ENCODE data around the gene ANXA6. TPM values are rescaled to one million over a fixed set of nuclear protein-coding genes. Genes with fewer than 3 reads are reported as not detected.

Gene ANXA6
- total RNA-seq, 1 experiment from 2014 or later, result 16.4 TPM

DNA sequence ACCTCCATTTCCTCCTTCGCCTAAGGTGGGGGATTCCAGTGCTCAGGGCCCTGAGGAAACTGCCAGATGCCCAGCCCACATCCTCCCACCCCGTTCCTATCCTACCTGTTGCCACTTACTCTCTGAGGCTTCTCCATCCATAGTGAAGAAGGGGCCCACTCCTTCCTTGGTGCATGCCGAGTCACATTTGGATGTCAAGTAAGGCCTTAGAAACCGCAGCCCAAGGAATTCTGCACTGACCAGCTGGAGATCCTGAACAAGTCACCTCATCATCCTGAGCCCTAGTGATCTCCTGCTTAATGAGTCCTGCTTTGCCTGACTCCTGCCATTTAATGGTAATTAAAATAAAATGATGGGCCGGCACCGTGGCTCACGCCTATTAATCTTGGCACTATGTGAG, 70.1 kb downstream of the ANXA6 start:
- intact Hi-C loops (cut with micrococcal nuclease; ENCODE audit: unreplicated experiment), result loop anchor here (5.0 kb wide), 1 partner anchor 35 kb away; no protein-coding TSS in a partner anchor
- H3K27me3 Mint-ChIP-seq (ENCODE audit: unreplicated experiment), result no peaks in the 10 kb centered on the region
- H3K4me1 Mint-ChIP-seq (ENCODE audit: low read depth, unreplicated experiment), result peaks cover 73% of the 10 kb centered on the region
- peak overlapping the region; percentile 75 for H3K4me3 Mint-ChIP-seq (ENCODE audit: low read depth, unreplicated experiment)
- no peak for DNase-seq
- H3K36me3 Mint-ChIP-seq (ENCODE audit: insufficient read depth, unreplicated experiment), result peaks cover 44% of the 10 kb centered on the region
- H3K9me3 Mint-ChIP-seq (ENCODE audit: low read depth, unreplicated experiment), result no peaks in the 10 kb centered on the region
- peak overlapping the region; percentile 85 for H3K27ac Mint-ChIP-seq (ENCODE audit: unreplicated experiment)
- no peak for TF ChIP-seq CTCF (IDR thresholded peaks at IDR 0.05; ENCODE audit: unreplicated experiment)
- no TSS peak for BruUV-seq (replicated peaks)
- CTCF ChIA-PET, result interaction anchor here (0.9 to 2.7 kb wide), 4 partner anchors 11 to 36 kb away, joined by 4 to 14 read pairs (median 7); no protein-coding TSS in a partner anchor

DNA sequence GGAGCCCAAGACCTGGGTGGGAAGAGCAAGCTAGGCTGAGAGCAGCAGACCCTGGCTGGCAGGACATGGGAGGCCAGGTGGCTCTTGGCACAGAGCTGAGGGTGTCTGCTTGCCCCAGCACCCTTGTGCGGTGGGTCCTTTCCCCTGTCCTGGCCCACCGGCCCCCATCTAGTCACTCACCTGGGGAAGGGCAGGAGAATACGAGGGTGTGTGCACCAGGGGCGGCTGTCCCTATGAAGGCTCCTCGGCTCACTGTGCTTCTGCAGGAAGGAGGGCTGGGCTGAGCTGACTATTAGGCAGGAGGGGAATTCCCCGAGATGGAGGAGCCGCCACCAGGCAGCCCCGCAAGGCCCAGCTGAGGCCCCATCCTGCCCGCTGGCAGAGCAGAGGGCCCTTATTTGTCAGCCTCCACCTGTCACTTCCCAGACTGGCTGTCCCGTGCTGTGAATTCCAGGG, 70.6 kb downstream of the ANXA6 start:
- no peaks in the 10 kb centered on the region for H3K9me3 Mint-ChIP-seq (ENCODE audit: low read depth, unreplicated experiment)
- no peak for TF ChIP-seq CTCF (IDR thresholded peaks at IDR 0.05; ENCODE audit: unreplicated experiment)
- no TSS peak for BruUV-seq (replicated peaks)

DNA sequence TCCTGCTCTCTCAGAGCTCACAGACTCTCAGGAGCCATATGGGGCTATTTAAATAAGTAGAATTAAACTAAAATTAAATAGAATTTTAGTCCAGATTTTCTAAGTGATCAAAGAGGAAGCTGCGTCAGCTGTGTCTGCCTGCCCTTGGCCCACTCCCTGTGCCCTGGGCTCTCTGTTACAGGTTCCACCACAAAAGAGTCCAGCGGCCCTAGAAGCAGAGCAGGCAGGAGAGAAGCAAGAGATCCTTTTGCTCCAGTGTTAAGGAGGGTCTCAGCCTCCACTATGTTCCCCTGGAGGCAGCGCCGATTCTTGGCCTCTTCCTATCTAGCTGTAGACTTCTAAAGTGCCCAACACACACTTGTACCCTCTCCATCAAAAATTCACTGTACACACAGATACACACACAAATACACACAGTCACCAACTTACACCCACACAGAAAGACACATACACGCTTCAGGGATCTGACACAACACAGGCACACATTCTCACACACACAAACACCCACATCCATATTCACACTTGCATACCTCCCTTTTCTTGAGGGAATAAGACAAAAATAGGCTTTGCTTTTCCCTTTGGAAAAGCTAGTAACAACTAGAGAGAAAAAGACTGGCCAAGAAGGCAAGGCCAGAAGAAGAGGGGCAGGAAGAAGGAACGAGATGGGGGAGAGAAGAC, 71.2 kb downstream of the ANXA6 start:
- CTCF ChIA-PET, result interaction anchor here (0.6 to 2.7 kb wide), 7 partner anchors 8 to 45 kb away, joined by 3 to 14 read pairs (median 4); no protein-coding TSS in a partner anchor
- Mint-ChIP-seq H3K27ac (ENCODE audit: unreplicated experiment) (peak overlapping the region; percentile 85), H3K4me3 (ENCODE audit: low read depth, unreplicated experiment) (peak overlapping the region; percentile 75), H3K27me3 (ENCODE audit: unreplicated experiment) (no peaks in the 10 kb centered on the region), H3K36me3 (ENCODE audit: insufficient read depth, unreplicated experiment) (peaks cover 56% of the 10 kb centered on the region), H3K4me1 (ENCODE audit: low read depth, unreplicated experiment) (peaks cover 67% of the 10 kb centered on the region), H3K9me3 (ENCODE audit: low read depth, unreplicated experiment) (no peaks in the 10 kb centered on the region)
- intact Hi-C loops (cut with micrococcal nuclease; ENCODE audit: unreplicated experiment), result loop anchor here (1.0 to 5.0 kb wide), 2 partner anchors 9 to 34 kb away; no protein-coding TSS in a partner anchor
- no peak for DNase-seq
- TF ChIP-seq CTCF (IDR thresholded peaks at IDR 0.05; ENCODE audit: unreplicated experiment), result no peak
- TSS peak; percentile 45 for BruUV-seq (replicated peaks)

More for the DNA sequence above, 70.6 kb downstream of the ANXA6 start:
- peak; percentile 76 for DNase-seq
- Mint-ChIP-seq H3K27me3 (ENCODE audit: unreplicated experiment) (no peaks in the 10 kb centered on the region), H3K4me1 (ENCODE audit: low read depth, unreplicated experiment) (peaks cover 73% of the 10 kb centered on the region), H3K36me3 (ENCODE audit: insufficient read depth, unreplicated experiment) (peaks cover 50% of the 10 kb centered on the region), H3K27ac (ENCODE audit: unreplicated experiment) (peak overlapping the region; percentile 85), H3K4me3 (ENCODE audit: low read depth, unreplicated experiment) (peak overlapping the region; percentile 75)
- intact Hi-C loops (cut with micrococcal nuclease; ENCODE audit: unreplicated experiment), result loop anchor here (1.0 to 5.0 kb wide), 2 partner anchors 8 to 35 kb away; no protein-coding TSS in a partner anchor
- CTCF ChIA-PET, result interaction anchor here (0.8 to 2.7 kb wide), 6 partner anchors 8 to 45 kb away, joined by 3 to 14 read pairs (median 4); no protein-coding TSS in a partner anchor

GRCh38 chr5:151085517-151086041, 72.0 kb downstream of the ANXA6 start:
- peak; percentile 83 for DNase-seq
- peak overlapping the region; percentile 85 for H3K27ac Mint-ChIP-seq (ENCODE audit: unreplicated experiment)
- peaks cover 61% of the 10 kb centered on the region for H3K4me1 Mint-ChIP-seq (ENCODE audit: low read depth, unreplicated experiment)
- intact Hi-C loops (cut with micrococcal nuclease; ENCODE audit: unreplicated experiment), result loop anchor here (1.0 to 5.0 kb wide), 2 partner anchors 10 to 33 kb away; no protein-coding TSS in a partner anchor
- H3K4me3 Mint-ChIP-seq (ENCODE audit: low read depth, unreplicated experiment), result peak overlapping the region; percentile 75
- no peak for TF ChIP-seq CTCF (IDR thresholded peaks at IDR 0.05; ENCODE audit: unreplicated experiment)
- CTCF ChIA-PET, result interaction anchor here (0.6 to 2.7 kb wide), 2 partner anchors 11 to 34 kb away, joined by 3 to 14 read pairs; no protein-coding TSS in a partner anchor
- no peaks in the 10 kb centered on the region for H3K27me3 Mint-ChIP-seq (ENCODE audit: unreplicated experiment)
- no TSS peak for BruUV-seq (replicated peaks)
- H3K36me3 Mint-ChIP-seq (ENCODE audit: insufficient read depth, unreplicated experiment), result peaks cover 63% of the 10 kb centered on the region
- no peaks in the 10 kb centered on the region for H3K9me3 Mint-ChIP-seq (ENCODE audit: low read depth, unreplicated experiment)

Data from Calu3 (cell line).